BLaER1 treated with 17β-estradiol and CSF1 and Interleukin-3, amounts not matched to agents 10 nM and 100 nM (cell line): ENCODE data around the gene POU4F2.

Experiments
- H3K27ac ChIP-seq, 11 experiments: shearing (Covaris generic); formaldehyde crosslinking; 2 replicates each; pipeline ENCODE4 v1.8.1; 2022
- H3K27me3 ChIP-seq, 11 experiments: shearing (Covaris generic); formaldehyde crosslinking; 2 replicates each; pipeline ENCODE4 v1.8.1; 2022
- H3K36me3 ChIP-seq, 11 experiments: shearing (Covaris generic); formaldehyde crosslinking; 2 replicates each; pipeline ENCODE4 v1.8.1; 2022
- H3K4me1 ChIP-seq, 10 experiments: shearing (Covaris generic); formaldehyde crosslinking; 2 replicates each; pipeline ENCODE4 v1.8.1; 2022
- H3K4me2 ChIP-seq, 11 experiments: shearing (Covaris generic); formaldehyde crosslinking; 2 replicates each; pipeline ENCODE4 v1.8.1; 2022
- H3K4me3 ChIP-seq, 10 experiments: shearing (Covaris generic); formaldehyde crosslinking; 2 replicates each; pipeline ENCODE4 v1.8.1; 2022
- H3K9ac ChIP-seq, 11 experiments: shearing (Covaris generic); formaldehyde crosslinking; 2 replicates each; pipeline ENCODE4 v1.8.1; 2022
- H3K9me3 ChIP-seq, 11 experiments: shearing (Covaris generic); formaldehyde crosslinking; replicated peaks in 1 of 11; 2 replicates each; pipeline ENCODE4 v1.8.1; 2022
- H4K20me1 ChIP-seq, 11 experiments: shearing (Covaris generic); formaldehyde crosslinking; 2 replicates each; pipeline ENCODE4 v1.8.1; 2022
- Cebpa-rat ChIP-seq, 11 experiments: shearing (Covaris generic); IDR thresholded peaks; 2 replicates each; pipeline ENCODE4 v1.8.1; 2022

The POU4F2 gene

GRCh38 chr4:146639506-146639932 is 826 bp downstream of the POU4F2 start:
- no peak overlapping the region for H3K27ac ChIP-seq
- no peaks in the 10 kb centered on the region for H3K27me3 ChIP-seq
- H3K4me1 ChIP-seq = no peaks in the 10 kb centered on the region
- TF ChIP-seq Cebpa-rat (IDR thresholded peaks at IDR 0.05) = no peak
- H3K9me3 ChIP-seq = peaks cover 29 to 42% (median 38%) of the 10 kb centered on the region in 11 experiments
- H3K4me2 ChIP-seq = no peak overlapping the region
- no peak overlapping the region for H3K4me3 ChIP-seq
- no peaks in the 10 kb centered on the region for H3K36me3 ChIP-seq
- no peak overlapping the region for H3K9ac ChIP-seq
- no peaks in the 10 kb centered on the region for H4K20me1 ChIP-seq

GRCh38 chr4:146640021-146640464 is 1.4 kb downstream of the POU4F2 start:
- peaks cover 29 to 42% (median 38%) of the 10 kb centered on the region in 11 experiments for H3K9me3 ChIP-seq
- H3K27me3 ChIP-seq = no peaks in the 10 kb centered on the region
- H3K9ac ChIP-seq = no peak overlapping the region
- no peaks in the 10 kb centered on the region for H3K36me3 ChIP-seq
- H3K4me3 ChIP-seq = no peak overlapping the region
- H4K20me1 ChIP-seq = no peaks in the 10 kb centered on the region
- H3K4me2 ChIP-seq = no peak overlapping the region
- no peak for TF ChIP-seq Cebpa-rat (IDR thresholded peaks at IDR 0.05)
- H3K27ac ChIP-seq = no peak overlapping the region
- no peaks in the 10 kb centered on the region for H3K4me1 ChIP-seq

- TF ChIP-seq Cebpa-rat (IDR thresholded peaks at IDR 0.05) = no peak
- H3K9ac ChIP-seq = no peak overlapping the region
- no peaks in the 10 kb centered on the region for H3K27me3 ChIP-seq
- H3K9me3 ChIP-seq = peaks cover 29 to 42% (median 38%) of the 10 kb centered on the region in 11 experiments
- no peak overlapping the region for H3K4me3 ChIP-seq
- H3K27ac ChIP-seq = no peak overlapping the region
- no peak overlapping the region for H3K4me2 ChIP-seq
- H3K4me1 ChIP-seq = no peaks in the 10 kb centered on the region
- no peaks in the 10 kb centered on the region for H4K20me1 ChIP-seq
- no peaks in the 10 kb centered on the region for H3K36me3 ChIP-seq
These were observed 1.9 kb downstream of the POU4F2 start for GRCh38 chr4:146640465-146641061.

- H3K4me3 ChIP-seq = no peak overlapping the region
- no peaks in the 10 kb centered on the region for H3K27me3 ChIP-seq
- H3K9ac ChIP-seq = no peak overlapping the region
- no peak for TF ChIP-seq Cebpa-rat (IDR thresholded peaks at IDR 0.05)
- no peak overlapping the region for H3K27ac ChIP-seq
- peaks cover 27 to 40% (median 37%) of the 10 kb centered on the region in 11 experiments for H3K9me3 ChIP-seq
- no peak overlapping the region for H3K4me2 ChIP-seq
- H3K36me3 ChIP-seq = no peaks in the 10 kb centered on the region
- no peaks in the 10 kb centered on the region for H4K20me1 ChIP-seq
- H3K4me1 ChIP-seq = no peaks in the 10 kb centered on the region
These were observed 3.1 kb downstream of the POU4F2 start for GRCh38 chr4:146641762-146642161.

GRCh38 chr4:146643812-146644401 is 5.2 kb downstream of the POU4F2 start:
- Histone ChIP-seq H3K9ac (no peak overlapping the region), H3K27ac (no peak overlapping the region), H3K4me3 (no peak overlapping the region), H3K4me2 (no peak overlapping the region), H3K36me3 (no peaks in the 10 kb centered on the region), H3K27me3 (no peaks in the 10 kb centered on the region), H3K9me3 (peaks cover 14 to 23% (median 17%) of the 10 kb centered on the region in 11 experiments), H4K20me1 (no peaks in the 10 kb centered on the region), H3K4me1 (no peaks in the 10 kb centered on the region)
- no peak for TF ChIP-seq Cebpa-rat (IDR thresholded peaks at IDR 0.05)

GRCh38 chr4:146645921-146646320 is 7.2 kb downstream of the POU4F2 start:
- Histone ChIP-seq H3K4me3 (no peak overlapping the region), H3K9ac (no peak overlapping the region), H3K4me2 (no peak overlapping the region), H3K27ac (no peak overlapping the region), H3K9me3 (peaks cover 0 to 4% (median 0%) of the 10 kb centered on the region in 11 experiments; a peak in 1 of 22 replicates), H3K36me3 (no peaks in the 10 kb centered on the region), H3K4me1 (no peaks in the 10 kb centered on the region), H4K20me1 (no peaks in the 10 kb centered on the region), H3K27me3 (no peaks in the 10 kb centered on the region)
- no peak for TF ChIP-seq Cebpa-rat (IDR thresholded peaks at IDR 0.05)

DNA sequence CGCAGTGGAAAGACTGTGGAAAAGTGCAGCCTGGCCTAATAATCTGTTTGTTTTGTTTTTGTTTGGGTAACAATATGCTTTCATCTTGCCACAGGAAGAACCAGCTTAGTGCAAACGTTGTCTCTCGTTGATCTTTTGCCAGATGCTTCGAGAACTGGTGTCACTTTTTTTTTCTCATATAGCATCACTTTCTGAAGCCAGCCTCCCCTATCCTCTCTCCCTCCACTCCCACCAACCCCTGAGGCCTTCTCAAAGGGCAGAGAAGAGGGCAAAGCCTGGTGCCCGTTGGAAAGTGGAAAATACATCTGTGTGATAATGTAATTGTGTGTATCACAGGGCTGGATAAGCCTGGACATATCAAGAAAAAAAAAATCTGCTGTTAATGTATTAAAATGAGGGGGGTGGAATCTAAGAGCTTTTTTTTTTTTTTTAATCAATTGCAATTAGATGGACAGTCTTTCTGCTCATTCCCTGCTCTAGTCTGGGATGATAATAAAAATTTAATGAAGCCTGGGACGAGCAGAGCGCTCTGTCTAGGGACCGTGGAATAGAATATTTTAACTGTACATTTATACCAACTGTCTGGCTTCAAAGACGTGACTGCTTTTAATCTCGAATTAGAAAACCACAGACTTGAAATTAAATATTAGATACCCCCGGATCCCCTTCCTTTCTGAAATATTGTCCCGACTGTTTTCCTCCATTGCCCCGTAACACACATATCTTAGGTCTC is 8.1 kb downstream of the POU4F2 start:
- Histone ChIP-seq H3K4me3 (no peak overlapping the region), H4K20me1 (no peaks in the 10 kb centered on the region), H3K9me3 (peaks cover 0 to 4% (median 0%) of the 10 kb centered on the region in 11 experiments; a peak in 1 of 22 replicates), H3K27me3 (no peaks in the 10 kb centered on the region), H3K9ac (no peak overlapping the region), H3K4me2 (no peak overlapping the region), H3K4me1 (no peaks in the 10 kb centered on the region), H3K36me3 (no peaks in the 10 kb centered on the region), H3K27ac (no peak overlapping the region)
- TF ChIP-seq Cebpa-rat (IDR thresholded peaks at IDR 0.05) = no peak

DNA sequence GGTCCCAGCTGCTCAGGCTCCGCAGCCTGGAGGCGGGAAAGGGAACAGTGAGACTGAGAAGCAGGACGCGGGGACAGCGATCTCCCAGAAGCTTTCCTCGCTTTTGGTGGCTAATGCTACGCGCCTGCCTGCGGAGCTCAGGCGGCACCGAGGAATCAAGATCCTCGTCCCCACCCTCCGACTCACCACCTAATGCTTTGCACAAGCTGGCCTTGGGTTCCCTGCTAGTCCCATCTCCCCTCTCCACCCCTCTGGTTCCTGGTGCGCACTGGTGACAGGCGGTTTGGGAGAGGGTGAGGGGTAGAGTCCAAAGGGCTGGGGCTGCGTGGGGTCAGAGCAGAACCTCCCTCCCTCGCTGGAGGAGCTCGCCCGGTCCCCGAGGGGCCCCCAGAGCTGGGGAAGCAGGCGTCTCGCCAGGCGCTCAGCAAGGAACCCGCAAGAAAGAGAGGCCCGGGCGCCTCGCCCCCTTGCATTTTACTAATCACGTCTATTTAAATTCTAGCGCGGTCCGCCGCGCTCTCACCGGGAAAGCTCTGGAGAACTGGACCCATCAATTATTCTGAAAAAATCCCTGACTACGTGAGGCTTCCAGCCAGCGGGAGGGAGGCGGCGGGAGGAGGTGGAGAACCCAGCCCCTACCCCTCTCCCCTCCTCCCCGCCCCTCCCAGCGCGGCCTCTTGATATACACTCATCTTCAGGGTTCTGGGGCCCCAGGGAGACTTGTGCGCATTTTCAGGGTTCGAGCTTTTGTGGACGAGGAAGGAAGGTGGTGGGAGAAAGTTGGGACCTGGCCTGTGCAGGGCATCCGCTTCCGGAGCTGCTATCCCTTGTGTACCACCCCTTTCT is 9.1 kb downstream of the POU4F2 start:
- Histone ChIP-seq H3K4me1 (no peaks in the 10 kb centered on the region), H3K4me2 (no peak overlapping the region), H4K20me1 (no peaks in the 10 kb centered on the region), H3K4me3 (no peak overlapping the region), H3K27ac (no peak overlapping the region), H3K36me3 (no peaks in the 10 kb centered on the region), H3K9ac (no peak overlapping the region), H3K9me3 (peaks cover 0 to 4% (median 0%) of the 10 kb centered on the region in 11 experiments; a peak in 1 of 22 replicates), H3K27me3 (no peaks in the 10 kb centered on the region)
- TF ChIP-seq Cebpa-rat (IDR thresholded peaks at IDR 0.05) = no peak

- no peak for TF ChIP-seq Cebpa-rat (IDR thresholded peaks at IDR 0.05)
- Histone ChIP-seq H3K4me3 (no peak overlapping the region), H3K4me1 (no peaks in the 10 kb centered on the region), H3K9me3 (peaks cover 0 to 4% (median 0%) of the 10 kb centered on the region in 11 experiments; a peak in 1 of 22 replicates), H4K20me1 (no peaks in the 10 kb centered on the region), H3K27me3 (no peaks in the 10 kb centered on the region), H3K36me3 (no peaks in the 10 kb centered on the region), H3K4me2 (no peak overlapping the region), H3K27ac (no peak overlapping the region), H3K9ac (no peak overlapping the region)
These were observed 9.7 kb downstream of the POU4F2 start for GRCh38 chr4:146648461-146648783.
